Thyroid gland (tissue), 4 donors: ENCODE data around the gene FAM120AOS.

ENCODE experiments used
- CTCF ChIP-seq, 6 experiments: fragments of 200-600 bp in 3 of 6; fragments of 450-650 bp in 3 of 6; sonication (generic) in 3 of 6; IDR thresholded peaks; one replicate each; pipeline ENCODE4 v1.5.1; 2016 to 2019; ENCODE audit warnings: antibody characterized with exemption in 6 of 6, mild to moderate bottlenecking in 2 of 6, inconsistent platforms in 1 of 6, moderate library complexity in 1 of 6
- POLR2A ChIP-seq, 2 donors: fragments of 450-650 bp; IDR thresholded peaks; one replicate each; pipeline ENCODE4 v1.6.1; 2017; ENCODE audit warnings: antibody characterized with exemption in 2 of 2, mild to moderate bottlenecking in 2 of 2, moderate library complexity in 1 of 2

DNA sequence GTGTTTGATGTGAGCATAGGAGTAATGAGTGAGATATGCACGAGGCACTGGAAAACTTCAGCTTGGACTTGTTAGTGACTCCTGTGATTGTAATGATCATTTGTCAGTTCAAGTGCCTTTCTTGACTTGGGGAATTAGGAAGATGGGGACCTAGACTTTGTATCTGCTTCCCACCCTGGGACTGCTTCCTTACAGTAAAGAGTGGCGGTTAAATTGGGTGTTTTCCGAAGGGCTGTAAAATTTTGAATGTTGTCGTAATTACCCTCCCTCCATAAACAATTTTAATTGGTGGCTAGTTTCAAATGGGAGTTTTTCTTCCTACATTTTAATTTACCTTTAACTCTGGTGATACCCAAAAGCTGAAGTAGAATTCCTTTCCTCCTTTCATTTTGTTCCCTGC lies 23.5 kb upstream of the FAM120AOS start:
- TF ChIP-seq POLR2A (IDR thresholded peaks at IDR 0.05) (no peak), CTCF (IDR thresholded peaks at IDR 0.05) (no peak)
